HepG2 (cell line): ENCODE measurements around the gene STARD10. TPM values are rescaled to one million over a fixed set of nuclear protein-coding genes. Genes with fewer than 3 reads are reported as not detected.

ENCODE experiments used
- CEBPG ChIP-seq: IDR thresholded peaks from 2 replicates; pipeline ENCODE4 v1.6.1; 2016
- CHD2 ChIP-seq: IDR thresholded peaks from 2 replicates; pipeline ENCODE4 v1.6.1; 2011; ENCODE audit warnings: low read depth, low read length, improper control_type of control experiment
- GABPA ChIP-seq, 2 experiments: IDR thresholded peaks; 2 replicates each; pipeline ENCODE4 v1.6.1; 2011 to 2016; ENCODE audit warnings: low read depth in 2 of 2, low read length in 1 of 2, missing biosample characterization in 1 of 2, missing genetic modification characterization in 1 of 2
- GATAD2A ChIP-seq: IDR thresholded peaks from 2 replicates; pipeline ENCODE4 v1.6.1; 2016
- HNRNPL ChIP-seq: fragments of 200-400 bp; formaldehyde crosslinking; IDR thresholded peaks from 2 replicates; pipeline ENCODE4 v1.6.1; 2017; ENCODE audit warnings: mild to moderate bottlenecking, low read depth, low read length
- MIXL1 ChIP-seq: IDR thresholded peaks from 2 replicates; pipeline ENCODE4 v1.6.1; 2016
- MXD4 ChIP-seq: IDR thresholded peaks from 2 replicates; pipeline ENCODE4 v1.6.1; 2016; ENCODE audit warnings: mild to moderate bottlenecking, missing biosample characterization, missing genetic modification reagents
- NBN ChIP-seq: fragments of 450-650 bp; conservative IDR thresholded peaks from 2 replicates; pipeline ENCODE4 v1.6.1; 2017
- NFATC3 ChIP-seq: sonication (generic); formaldehyde crosslinking; IDR thresholded peaks from 2 replicates; pipeline ENCODE4 v1.5.1; 2020; ENCODE audit warnings: mild to moderate bottlenecking, missing genetic modification reagents
- NFIB ChIP-seq: sonication (generic); formaldehyde crosslinking; IDR thresholded peaks from 2 replicates; pipeline ENCODE4 v1.9.0; 2021; ENCODE audit warnings: missing genetic modification reagents, mild to moderate bottlenecking, borderline replicate concordance
- POLR2A ChIP-seq, 2 experiments: IDR thresholded peaks; 2 replicates each; pipeline ENCODE4 v1.6.1; 2011; ENCODE audit warnings: low read depth in 2 of 2, low read length in 2 of 2, mild to moderate bottlenecking in 1 of 2, moderate library complexity in 1 of 2; ENCODE audit not compliant: insufficient read depth in 1 of 2
- PRMT3 ChIP-seq: sonication (generic); formaldehyde crosslinking; IDR thresholded peaks from 2 replicates; pipeline ENCODE4 v1.8.1; 2022; ENCODE audit warnings: low read depth, mild to moderate bottlenecking, moderate library complexity, missing genetic modification reagents, borderline replicate concordance
- SALL1 ChIP-seq: sonication (generic); formaldehyde crosslinking; IDR thresholded peaks from 2 replicates; pipeline ENCODE4 v1.8.0; 2022; ENCODE audit warnings: mild to moderate bottlenecking, missing genetic modification reagents
- THAP11 ChIP-seq: IDR thresholded peaks from 2 replicates; pipeline ENCODE4 v1.6.1; 2016; ENCODE audit warnings: missing biosample characterization, missing genetic modification reagents
- ZFP62 ChIP-seq: sonication (generic); formaldehyde crosslinking; IDR thresholded peaks from 2 replicates; pipeline ENCODE4 v1.4.0; 2020; ENCODE audit warnings: missing genetic modification reagents
- ZNF180 ChIP-seq: sonication (generic); formaldehyde crosslinking; IDR thresholded peaks from 2 replicates; pipeline ENCODE4 v1.4.0; 2020; ENCODE audit warnings: low read depth, missing genetic modification reagents, borderline replicate concordance
- ZNF230 ChIP-seq: sonication (generic); formaldehyde crosslinking; IDR thresholded peaks from 2 replicates; pipeline ENCODE4 v1.4.0; 2020; ENCODE audit warnings: mild to moderate bottlenecking, missing genetic modification reagents
- ZNF510 ChIP-seq: sonication (generic); formaldehyde crosslinking; IDR thresholded peaks from 2 replicates; pipeline ENCODE4 v1.4.0; 2020; ENCODE audit warnings: low read depth, mild to moderate bottlenecking, missing genetic modification reagents
- ZNF546 ChIP-seq: sonication (generic); formaldehyde crosslinking; conservative IDR thresholded peaks from 2 replicates; pipeline ENCODE4 v1.8.1; 2023; ENCODE audit warnings: mild to moderate bottlenecking, missing genetic modification reagents
- ZNF619 ChIP-seq: sonication (generic); formaldehyde crosslinking; IDR thresholded peaks from 2 replicates; pipeline ENCODE4 v1.4.0; 2020; ENCODE audit warnings: mild to moderate bottlenecking, missing genetic modification reagents
- ZNF629 ChIP-seq: sonication (generic); formaldehyde crosslinking; conservative IDR thresholded peaks from 2 replicates; pipeline ENCODE4 v1.5.0; 2020; ENCODE audit warnings: missing genetic modification reagents
- ZNF761 ChIP-seq: sonication (generic); formaldehyde crosslinking; conservative IDR thresholded peaks from 2 replicates; pipeline ENCODE4 v1.4.0; 2020; ENCODE audit warnings: mild to moderate bottlenecking, missing genetic modification reagents
- ZNF878 ChIP-seq: sonication (generic); formaldehyde crosslinking; IDR thresholded peaks from 2 replicates; pipeline ENCODE4 v1.8.1; 2023; ENCODE audit warnings: mild to moderate bottlenecking, missing genetic modification reagents, moderate library complexity
- ZSCAN20 ChIP-seq: sonication (generic); formaldehyde crosslinking; IDR thresholded peaks from 2 replicates; pipeline ENCODE4 v1.4.0; 2020; ENCODE audit warnings: missing genetic modification reagents, mild to moderate bottlenecking, borderline replicate concordance
- polyA plus RNA-seq, 8 experiments: library from polyadenylated mRNA; depleted of rRNA in 3 of 8; stranded (reverse) in 7 of 8; unstranded in 1 of 8; fragments of >200 nt; fragmentation: Illumina TruSeq in 4 of 8; extraction: Trizol in 4 of 8; gene quantifications; 2 replicates each; pipeline versions ENCODE4 v1.2.1 to v1.2.3, GENCODE V29; 2011 to 2016; ENCODE audit warnings: low read depth in 4 of 8, missing spikeins in 1 of 8, mixed read lengths in 1 of 8; ENCODE audit not compliant: insufficient read depth in 1 of 8
- total RNA-seq, 5 experiments: library from RNA; depleted of rRNA; stranded (reverse); fragments of >200 nt; fragmentation: Illumina TruSeq; extraction: Trizol; gene quantifications; 2 replicates each; pipeline ENCODE4 v1.2.3, GENCODE V29; 2016; ENCODE audit warnings: low read depth in 1 of 5
- TF ChIP-seq, protein P1 (sequence below): sonication (generic); formaldehyde crosslinking; IDR thresholded peaks from 2 replicates; pipeline ENCODE4 v1.4.0; 2020; ENCODE audit warnings: missing genetic modification reagents
- TF ChIP-seq, protein P2 (sequence below): IDR thresholded peaks from 2 replicates; pipeline ENCODE4 v1.6.1; 2016
- TF ChIP-seq, protein P3 (sequence below): sonication (generic); formaldehyde crosslinking; IDR thresholded peaks from 2 replicates; pipeline ENCODE4 v1.5.0; 2020; ENCODE audit warnings: missing genetic modification reagents
- TF ChIP-seq, protein P4 (sequence below): IDR thresholded peaks from 2 replicates; pipeline ENCODE4 v1.6.1; 2018; ENCODE audit warnings: missing genetic modification reagents, mild to moderate bottlenecking, missing compliant biosample characterization

STARD10 gene
- total and polyA plus RNA-seq, 2 of the 13 experiments (the other 11 are each of a cell fraction or from before 2014, with no cell fraction given): 260 to 341 TPM

DNA sequence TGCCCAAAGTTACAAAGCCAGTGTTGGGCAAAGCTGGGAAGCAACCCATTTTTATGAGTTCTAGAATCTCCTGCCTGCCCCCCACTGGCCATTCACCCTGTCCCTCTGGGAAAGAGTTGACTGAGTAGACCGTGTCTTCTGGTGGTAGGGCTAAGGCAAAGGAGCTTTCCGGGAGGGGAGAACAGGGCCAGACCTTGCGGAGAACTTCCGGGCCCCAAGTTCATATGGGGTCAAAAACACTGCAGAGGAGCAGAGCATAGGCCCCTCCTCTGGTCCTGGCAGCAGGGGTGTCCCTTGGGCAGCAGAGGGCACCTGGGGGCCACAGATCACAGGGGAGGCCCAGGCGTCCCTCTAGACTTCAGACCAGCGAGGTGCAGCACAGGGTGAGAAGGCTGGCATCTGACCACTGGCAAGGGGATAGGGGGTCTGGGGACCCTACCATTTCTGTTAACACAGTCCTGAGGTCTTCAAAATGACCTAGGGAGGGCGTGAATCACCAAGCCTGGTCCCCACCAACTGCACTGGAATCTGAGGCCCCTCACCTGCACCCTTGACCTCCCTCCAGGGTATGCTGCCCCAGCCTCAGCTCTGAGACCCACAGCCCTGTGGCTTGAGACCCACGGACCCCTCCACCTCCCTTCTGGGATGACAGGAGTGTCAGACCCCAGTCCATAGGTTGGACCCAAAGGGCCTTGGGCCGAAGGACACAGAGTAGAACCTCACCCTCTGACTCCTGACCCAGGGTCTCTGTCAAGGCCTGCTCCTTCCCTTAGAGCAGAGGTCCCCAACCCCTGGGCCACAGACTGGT is 40.3 kb downstream of the STARD10 start (continued):
- TF ChIP-seq MIXL1 (CRISPR knock-in tag) (no peak), THAP11 (CRISPR knock-in tag) (no peak), ZNF180 (no peak), ZNF878 (CRISPR knock-in tag) (no peak), CHD2 (no peak), ZSCAN20 (no peak), HNRNPL (0 out of 2 replicates have a peak, but pooled peaks have one; percentile 56), ZNF546 (no peak), ZNF629 (CRISPR knock-in tag) (no peak), PRMT3 (CRISPR knock-in tag) (no peak), NBN (no peak), ZNF761 (CRISPR knock-in tag) (no peak), NFIB (no peak), ZFP62 (CRISPR knock-in tag) (no peak), GATAD2A (no peak), ZNF510 (CRISPR knock-in tag) (no peak), ZNF230 (CRISPR knock-in tag) (no peak), SALL1 (CRISPR knock-in tag) (peak; percentile 15; the same call in 1 of the 2 replicates), POLR2A (IDR thresholded peaks at IDR 0.05; ENCODE audit: insufficient read depth in 1 of 2, low read depth in 2 of 2, low read length in 2 of 2) (no peak; a peak in 1 of 4 replicates), NFATC3 (no peak), ZNF619 (CRISPR knock-in tag) (no peak), MXD4 (CRISPR knock-in tag) (no peak), CEBPG (no peak), GABPA (IDR thresholded peaks at IDR 0.05; ENCODE audit: low read depth, low read length) (no peak), GABPA (CRISPR knock-in tag; IDR thresholded peaks at IDR 0.05; ENCODE audit: low read depth) (no peak)
- TF ChIP-seq, protein P1, sequence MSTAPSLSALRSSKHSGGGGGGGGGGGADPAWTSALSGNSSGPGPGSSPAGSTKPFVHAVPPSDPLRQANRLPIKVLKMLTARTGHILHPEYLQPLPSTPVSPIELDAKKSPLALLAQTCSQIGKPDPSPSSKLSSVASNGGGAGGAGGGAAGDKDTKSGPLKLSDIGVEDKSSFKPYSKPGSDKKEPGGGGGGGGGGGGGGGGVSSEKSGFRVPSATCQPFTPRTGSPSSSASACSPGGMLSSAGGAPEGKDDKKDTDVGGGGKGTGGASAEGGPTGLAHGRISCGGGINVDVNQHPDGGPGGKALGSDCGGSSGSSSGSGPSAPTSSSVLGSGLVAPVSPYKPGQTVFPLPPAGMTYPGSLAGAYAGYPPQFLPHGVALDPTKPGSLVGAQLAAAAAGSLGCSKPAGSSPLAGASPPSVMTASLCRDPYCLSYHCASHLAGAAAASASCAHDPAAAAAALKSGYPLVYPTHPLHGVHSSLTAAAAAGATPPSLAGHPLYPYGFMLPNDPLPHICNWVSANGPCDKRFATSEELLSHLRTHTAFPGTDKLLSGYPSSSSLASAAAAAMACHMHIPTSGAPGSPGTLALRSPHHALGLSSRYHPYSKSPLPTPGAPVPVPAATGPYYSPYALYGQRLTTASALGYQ (CRISPR knock-in tag): no peak
- TF ChIP-seq, protein P2, sequence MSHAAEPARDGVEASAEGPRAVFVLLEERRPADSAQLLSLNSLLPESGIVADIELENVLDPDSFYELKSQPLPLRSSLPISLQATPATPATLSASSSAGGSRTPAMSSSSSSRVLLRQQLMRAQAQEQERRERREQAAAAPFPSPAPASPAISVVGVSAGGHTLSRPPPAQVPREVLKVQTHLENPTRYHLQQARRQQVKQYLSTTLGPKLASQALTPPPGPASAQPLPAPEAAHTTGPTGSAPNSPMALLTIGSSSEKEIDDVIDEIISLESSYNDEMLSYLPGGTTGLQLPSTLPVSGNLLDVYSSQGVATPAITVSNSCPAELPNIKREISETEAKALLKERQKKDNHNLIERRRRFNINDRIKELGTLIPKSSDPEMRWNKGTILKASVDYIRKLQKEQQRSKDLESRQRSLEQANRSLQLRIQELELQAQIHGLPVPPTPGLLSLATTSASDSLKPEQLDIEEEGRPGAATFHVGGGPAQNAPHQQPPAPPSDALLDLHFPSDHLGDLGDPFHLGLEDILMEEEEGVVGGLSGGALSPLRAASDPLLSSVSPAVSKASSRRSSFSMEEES: no peak
- TF ChIP-seq, protein P3, sequence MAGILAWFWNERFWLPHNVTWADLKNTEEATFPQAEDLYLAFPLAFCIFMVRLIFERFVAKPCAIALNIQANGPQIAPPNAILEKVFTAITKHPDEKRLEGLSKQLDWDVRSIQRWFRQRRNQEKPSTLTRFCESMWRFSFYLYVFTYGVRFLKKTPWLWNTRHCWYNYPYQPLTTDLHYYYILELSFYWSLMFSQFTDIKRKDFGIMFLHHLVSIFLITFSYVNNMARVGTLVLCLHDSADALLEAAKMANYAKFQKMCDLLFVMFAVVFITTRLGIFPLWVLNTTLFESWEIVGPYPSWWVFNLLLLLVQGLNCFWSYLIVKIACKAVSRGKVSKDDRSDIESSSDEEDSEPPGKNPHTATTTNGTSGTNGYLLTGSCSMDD (CRISPR knock-in tag): no peak
- TF ChIP-seq, protein P4, sequence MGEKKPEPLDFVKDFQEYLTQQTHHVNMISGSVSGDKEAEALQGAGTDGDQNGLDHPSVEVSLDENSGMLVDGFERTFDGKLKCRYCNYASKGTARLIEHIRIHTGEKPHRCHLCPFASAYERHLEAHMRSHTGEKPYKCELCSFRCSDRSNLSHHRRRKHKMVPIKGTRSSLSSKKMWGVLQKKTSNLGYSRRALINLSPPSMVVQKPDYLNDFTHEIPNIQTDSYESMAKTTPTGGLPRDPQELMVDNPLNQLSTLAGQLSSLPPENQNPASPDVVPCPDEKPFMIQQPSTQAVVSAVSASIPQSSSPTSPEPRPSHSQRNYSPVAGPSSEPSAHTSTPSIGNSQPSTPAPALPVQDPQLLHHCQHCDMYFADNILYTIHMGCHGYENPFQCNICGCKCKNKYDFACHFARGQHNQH: no peak
